GM13976 (cell line): ENCODE data around the gene MED13.

Source experiments
- DNase-seq: peaks from one replicate; pipeline ENCODE4 v3.0.0; 2012; ENCODE audit warnings: low spot score
- CTCF ChIP-seq: IDR thresholded peaks from 2 replicates; pipeline ENCODE4 v1.5.1; 2012; ENCODE audit warnings: borderline replicate concordance, mild to moderate bottlenecking; ENCODE audit not compliant: insufficient read depth; ENCODE audit errors: extremely low read depth, missing control alignments, control extremely low read depth
- in situ Hi-C: fragments of 300-500 bp; cut with MboI; formaldehyde crosslinking; loops from one replicate; pipeline ENCODE4 v1.12.0; 2022; ENCODE audit warnings: low sequenced_read_pairs, mixed read lengths, inconsistent platforms; ENCODE audit not compliant: unreplicated experiment

MED13 gene

GRCh38 chr17:62090868-62091267 lies 25.8 kb upstream of the MED13 start:
- in situ Hi-C loops, result no loop called here
- DNase-seq, result no peak
- TF ChIP-seq CTCF, result no peak

GRCh38 chr17:62090021-62090824 lies 25.1 kb upstream of the MED13 start:
- in situ Hi-C loops, result no loop called here
- no peak for TF ChIP-seq CTCF
- no peak for DNase-seq

GRCh38 chr17:62089334-62089733 lies 24.3 kb upstream of the MED13 start:
- no peak for TF ChIP-seq CTCF
- in situ Hi-C loops, result no loop called here
- DNase-seq, result no peak

GRCh38 chr17:62086737-62087136 lies 21.7 kb upstream of the MED13 start:
- no peak for TF ChIP-seq CTCF
- DNase-seq, result no peak
- in situ Hi-C loops, result no loop called here

- DNase-seq, result no peak
- no peak for TF ChIP-seq CTCF
- in situ Hi-C loops, result no loop called here
These were observed 20.7 kb upstream of the MED13 start for GRCh38 chr17:62085511-62086408.

- no peak for TF ChIP-seq CTCF
- in situ Hi-C loops, result no loop called here
- no peak for DNase-seq
These were observed 19.5 kb upstream of the MED13 start for GRCh38 chr17:62084585-62084984.
